HG03095 (cell line): ENCODE data around the gene TMEM147.

Experiments
- ATAC-seq: cut with Tn5 transposase; IDR thresholded peaks from one replicate; pipeline ENCODE4 v1.9.1; 2021; ENCODE audit warnings: moderate library complexity; ENCODE audit not compliant: unreplicated experiment

TMEM147 gene

DNA sequence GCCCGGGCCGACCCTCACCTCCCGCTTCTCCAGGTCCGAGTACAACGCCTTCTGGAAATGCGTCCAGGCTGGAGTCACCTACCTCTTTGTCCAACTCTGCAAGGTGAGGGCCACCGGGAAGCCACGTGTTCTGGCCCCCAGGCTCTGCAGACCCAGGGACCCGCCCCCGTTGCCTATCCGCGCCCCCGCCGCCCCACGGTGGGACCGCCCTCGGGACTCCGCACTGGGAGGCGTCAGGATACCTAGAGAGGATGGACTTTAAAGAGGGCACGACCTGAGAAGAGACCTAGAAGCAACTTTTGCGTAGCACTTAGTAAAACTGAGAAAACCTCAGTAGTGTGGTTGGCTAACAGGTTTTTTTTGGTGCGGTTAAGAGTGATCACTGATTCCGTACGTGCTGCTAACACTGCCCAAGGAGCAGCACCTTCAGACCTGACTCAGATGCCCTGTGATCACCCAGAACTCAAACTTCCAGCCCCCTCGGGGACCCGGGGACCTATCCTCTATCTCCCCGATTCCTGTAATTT, 492 bp downstream of the TMEM147 start:
- ATAC-seq: peak; percentile 29

DNA sequence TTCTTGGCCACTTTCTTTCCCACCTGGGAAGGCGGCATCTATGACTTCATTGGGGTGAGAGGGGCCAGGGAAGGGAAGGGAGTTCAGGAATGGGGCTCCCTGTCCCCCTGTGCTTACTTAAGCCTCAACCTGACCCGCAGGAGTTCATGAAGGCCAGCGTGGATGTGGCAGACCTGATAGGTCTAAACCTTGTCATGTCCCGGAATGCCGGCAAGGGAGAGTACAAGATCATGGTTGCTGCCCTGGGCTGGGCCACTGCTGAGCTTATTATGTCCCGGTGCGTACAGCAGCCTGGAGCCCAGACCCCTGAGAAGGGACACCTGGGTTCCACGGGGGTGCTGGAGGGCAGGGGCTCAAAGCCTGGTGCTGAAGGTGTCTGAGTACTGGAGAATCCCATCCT, 1.1 kb downstream of the TMEM147 start:
- ATAC-seq: no peak

DNA sequence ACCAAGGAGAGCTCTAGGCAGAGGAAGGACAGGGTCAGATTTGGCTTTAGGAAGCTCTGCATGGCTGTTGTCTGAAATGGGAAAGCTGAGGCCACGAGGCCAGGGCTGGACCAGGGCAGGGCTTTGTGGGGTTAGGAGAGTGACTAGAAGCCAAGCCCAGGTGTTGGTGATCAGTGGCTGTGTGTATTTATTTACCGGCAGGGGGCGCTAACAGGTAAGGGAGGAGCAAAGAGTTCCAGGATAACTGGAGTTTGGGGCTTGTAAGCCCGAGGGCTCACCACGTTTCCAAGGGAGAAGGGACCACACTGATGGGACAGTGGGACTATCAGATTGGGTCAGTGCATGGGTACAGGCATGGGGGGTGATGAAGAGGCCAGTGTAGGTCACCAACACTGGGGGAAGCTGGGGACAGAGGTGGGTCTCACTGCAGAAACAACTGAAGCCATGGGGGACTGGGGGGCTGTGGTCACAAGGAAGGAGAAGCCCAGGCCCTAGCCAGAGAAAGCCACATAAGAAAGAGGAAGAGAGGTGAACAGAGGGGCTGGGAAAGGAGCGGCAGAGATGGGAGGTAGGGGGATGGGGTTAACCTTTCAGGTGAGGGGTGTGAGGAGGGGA, 3.9 kb downstream of the TMEM147 start:
- ATAC-seq: no peak

DNA sequence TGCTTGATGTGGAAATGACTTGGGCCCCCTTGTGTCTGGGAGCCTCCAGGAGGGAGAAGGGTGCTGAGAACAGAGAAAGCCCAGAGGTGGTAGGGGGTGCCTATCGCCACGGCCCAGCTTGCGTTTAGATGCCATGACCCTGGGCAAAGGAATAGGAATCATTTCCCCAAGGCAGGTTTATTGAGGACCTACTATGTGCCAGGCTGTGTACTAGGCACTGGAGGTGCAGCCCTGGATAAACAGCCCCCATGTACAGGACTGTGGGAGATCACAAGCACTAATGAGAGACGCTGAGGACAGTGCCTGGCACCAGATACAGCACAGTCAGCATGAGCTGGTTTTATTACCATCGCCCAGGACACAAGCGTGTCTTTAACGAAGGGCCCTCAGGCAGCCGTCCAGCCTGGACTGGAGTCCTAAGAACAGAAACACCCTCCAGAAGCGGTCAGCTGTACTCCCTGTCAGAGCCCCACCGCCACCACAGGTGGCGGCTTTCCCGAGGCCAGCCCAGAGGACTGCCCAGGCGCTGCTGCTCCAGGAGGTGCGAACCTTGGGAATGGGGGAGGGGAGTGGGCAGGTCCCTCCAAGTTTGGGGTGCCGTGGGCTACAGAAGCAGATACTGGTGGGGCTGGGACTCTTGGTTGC, 4.6 kb downstream of the TMEM147 start:
- no peak for ATAC-seq

DNA sequence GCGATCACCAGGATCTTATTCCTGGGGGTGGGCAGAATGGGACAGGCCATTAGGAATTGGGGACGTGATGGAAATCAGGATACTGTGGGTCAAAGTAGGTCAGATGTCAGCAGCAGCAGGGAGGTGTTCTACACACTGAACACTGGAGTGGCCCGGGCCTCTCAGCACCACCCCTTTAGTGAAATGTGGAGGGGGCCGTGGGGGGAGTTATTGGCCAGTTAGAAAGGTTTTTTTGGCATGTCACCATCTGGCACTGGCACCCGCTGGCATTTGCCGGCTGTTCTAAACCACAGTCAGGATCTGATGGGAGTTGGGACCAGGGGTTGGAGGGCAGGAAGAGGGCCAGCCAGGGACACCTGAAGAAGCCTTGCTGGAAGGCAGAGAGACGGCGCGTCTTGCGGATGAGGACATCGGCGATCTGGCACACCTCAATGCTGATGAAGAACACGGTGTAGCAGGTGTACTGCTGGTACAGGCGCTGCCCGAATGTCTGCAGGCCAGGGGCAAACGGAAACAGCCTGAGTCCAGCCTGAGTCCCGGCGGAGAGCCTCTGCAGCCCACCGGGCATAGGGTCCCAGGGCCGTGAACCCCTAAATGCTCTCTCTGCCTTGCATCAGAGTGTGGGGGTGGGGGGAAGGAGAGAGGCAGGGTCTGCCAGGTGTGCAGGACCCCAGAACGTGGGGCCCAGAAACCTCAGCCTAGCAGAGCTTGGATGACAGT, 5.8 kb downstream of the TMEM147 start:
- ATAC-seq: no peak

DNA sequence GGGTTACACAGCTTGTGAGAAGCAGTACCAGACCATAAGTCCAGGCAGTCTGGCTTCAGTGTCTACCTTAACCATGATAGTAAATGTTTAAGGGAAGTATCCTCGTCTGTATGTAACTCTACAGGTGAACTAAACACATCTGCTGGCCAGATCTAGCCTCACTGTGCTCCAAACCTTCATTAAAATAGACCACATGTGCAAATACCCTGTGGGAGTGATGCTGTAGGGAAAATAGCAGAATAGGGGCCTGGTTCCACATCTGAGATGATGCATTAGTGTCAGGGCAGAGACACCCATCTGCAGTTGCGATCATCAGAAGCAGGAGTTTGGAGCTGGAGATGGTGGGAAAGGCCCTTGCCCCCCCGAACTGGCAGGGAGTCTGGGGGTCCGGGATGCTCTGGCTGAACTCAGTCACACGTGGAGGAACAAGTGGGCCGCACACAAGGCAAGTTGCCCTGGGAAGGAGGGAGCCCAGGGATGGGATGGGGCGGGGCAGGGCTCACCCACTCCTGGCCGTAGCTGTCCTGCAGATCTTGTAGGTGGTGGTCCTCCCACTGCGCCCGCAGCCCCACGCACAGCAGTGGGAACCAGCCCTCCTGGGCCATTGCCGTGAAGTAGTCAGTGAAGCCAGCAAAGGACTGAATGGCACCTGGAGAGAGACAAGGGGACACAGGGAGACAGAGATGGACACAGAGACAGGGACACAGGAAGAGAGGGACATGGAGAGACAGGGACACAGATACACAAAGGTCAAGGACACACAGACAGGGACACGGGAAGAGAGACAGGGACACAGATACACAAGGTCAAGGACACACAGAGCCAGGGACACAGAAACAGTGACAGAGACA, 7.3 kb downstream of the TMEM147 start:
- no peak for ATAC-seq

DNA sequence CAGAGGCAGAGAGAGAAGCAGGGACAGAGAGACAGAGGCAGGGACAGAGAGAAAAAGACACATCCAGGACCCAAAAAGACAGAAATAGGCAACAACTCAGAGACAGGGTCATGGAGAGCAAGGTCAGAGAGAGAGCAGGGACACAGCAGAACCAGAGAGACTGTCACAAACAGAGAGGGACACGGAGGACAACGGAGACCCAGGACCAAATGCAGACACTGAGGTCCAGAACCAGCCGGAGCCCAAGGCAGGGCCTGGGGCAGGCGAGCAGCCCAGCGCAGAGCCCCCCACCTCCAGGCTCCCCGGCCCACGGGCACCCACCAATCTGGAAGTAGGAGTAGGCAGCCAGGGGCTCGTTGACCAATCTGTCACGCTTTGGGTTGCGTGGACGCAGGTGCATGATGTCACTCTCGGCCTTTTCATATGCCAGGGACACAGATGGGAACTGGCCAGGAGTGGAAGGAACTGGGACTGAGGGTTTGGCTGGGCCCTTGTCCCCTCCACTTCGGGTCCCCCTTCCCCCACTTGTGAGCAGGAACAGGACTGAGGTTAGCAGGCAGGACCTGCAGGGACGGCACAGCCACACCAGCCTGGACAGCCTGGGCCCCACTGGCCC, 8.1 kb downstream of the TMEM147 start:
- ATAC-seq: no peak

DNA sequence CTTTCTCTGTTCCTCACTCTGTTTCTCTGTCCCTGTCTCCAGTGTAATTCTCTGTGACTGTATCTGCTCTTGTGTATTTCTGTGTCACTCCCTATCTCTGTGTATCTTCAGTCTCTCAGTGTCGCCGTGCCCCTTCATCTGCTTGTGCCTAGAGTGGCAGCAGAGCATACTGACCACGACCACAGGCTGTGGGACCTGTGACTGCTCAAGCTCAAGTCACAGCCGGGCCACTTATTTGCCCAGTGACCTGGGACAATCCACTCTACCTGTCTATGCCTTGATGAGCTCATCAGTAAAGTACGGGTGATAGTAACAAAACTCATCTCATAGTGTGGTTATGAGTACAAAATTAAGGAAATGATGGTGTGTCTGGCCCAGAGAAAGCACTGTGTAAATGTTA, 8.7 kb downstream of the TMEM147 start:
- ATAC-seq: no peak

DNA sequence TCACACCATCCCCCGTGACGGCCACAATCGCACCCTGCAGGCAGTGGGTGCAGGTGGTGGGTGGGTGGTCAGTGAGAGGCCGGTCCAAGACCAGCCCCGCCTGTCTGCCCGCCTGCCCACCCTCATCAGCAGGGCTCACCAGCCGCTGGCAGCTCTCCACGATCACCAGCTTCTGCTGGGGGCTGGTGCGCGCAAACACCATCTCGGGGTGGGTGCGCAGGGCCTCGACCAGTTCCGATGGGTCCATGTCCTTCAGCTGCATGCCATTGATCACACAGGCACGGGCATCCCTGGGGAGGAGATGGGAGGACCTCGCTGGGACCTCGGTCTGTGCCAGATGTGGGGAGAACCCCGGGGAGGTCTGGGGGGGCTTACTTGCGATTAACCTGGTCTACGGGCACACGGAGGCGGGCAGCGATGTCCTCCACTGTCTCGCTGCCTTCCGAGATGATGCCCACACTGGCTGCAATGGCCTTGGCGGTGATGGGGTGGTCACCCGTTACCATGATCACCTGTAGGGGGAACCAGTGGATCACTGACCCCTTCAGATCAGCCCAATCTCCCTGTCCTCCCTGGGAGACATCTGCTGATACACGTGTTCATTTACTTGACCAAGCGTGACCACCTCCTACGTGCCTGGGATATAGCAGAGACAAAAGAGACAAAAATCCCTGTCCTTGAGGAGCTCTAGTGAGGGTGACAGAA, 10.0 kb downstream of the TMEM147 start:
- no peak for ATAC-seq

DNA sequence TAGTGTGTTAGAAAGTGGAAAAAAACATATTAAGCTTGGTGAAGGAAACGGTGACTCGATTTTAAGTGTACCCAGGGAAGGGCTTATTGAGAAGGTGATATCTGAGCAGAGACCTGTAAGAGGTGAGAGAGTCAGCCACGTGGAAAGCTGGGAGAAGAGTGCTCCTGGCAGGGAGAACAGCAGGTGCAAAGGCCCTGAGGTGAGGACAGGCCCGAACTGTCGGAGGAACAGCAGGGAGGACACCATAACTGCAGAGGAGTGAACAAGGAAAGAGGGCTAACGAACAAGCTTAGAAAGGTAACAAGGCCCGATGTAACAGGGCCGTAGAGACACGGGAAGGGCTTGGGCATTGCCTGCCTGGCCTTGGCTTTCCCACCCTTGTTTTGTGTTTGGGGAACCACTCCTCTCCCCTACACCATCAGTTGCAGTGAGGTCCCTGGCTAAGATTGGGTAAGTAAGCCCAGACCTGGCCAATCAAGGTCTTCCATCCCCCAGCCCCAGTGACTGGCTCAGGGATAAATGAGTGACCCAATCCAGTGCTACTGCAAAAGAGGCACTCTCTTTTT, 10.7 kb downstream of the TMEM147 start:
- ATAC-seq: no peak

DNA sequence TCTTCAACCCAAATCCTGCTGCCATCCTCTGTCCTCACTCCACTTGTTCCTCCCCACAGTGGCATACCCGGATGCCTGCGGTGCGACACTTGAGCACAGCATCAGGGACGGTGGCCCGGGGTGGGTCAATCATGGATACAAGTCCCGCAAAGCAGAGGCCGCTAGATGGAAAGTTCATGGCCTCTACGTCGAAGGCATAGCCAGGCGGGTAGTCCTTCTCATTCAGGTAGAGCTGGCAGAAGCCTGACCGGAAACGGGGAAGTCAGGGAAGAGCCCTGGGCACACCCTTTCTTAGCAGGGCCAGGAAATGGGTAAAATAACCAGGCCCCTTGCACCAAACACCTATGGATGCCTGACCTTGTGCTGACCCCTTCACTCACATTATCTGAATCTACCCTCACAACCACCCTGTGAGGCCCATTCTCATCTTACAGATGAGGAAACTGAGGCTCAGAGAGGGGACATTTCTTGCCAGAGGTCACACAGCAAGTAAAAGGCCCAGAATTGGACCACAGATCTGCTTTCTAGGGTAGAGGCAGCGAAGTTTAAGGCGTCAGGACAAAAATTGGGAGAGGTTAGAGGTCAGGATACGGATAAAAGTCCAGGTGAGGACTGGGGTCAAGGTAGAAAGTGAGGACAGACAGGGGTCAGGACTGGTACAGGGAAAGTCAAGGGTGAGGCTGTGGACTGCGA, 11.6 kb downstream of the TMEM147 start:
- ATAC-seq: no peak

DNA sequence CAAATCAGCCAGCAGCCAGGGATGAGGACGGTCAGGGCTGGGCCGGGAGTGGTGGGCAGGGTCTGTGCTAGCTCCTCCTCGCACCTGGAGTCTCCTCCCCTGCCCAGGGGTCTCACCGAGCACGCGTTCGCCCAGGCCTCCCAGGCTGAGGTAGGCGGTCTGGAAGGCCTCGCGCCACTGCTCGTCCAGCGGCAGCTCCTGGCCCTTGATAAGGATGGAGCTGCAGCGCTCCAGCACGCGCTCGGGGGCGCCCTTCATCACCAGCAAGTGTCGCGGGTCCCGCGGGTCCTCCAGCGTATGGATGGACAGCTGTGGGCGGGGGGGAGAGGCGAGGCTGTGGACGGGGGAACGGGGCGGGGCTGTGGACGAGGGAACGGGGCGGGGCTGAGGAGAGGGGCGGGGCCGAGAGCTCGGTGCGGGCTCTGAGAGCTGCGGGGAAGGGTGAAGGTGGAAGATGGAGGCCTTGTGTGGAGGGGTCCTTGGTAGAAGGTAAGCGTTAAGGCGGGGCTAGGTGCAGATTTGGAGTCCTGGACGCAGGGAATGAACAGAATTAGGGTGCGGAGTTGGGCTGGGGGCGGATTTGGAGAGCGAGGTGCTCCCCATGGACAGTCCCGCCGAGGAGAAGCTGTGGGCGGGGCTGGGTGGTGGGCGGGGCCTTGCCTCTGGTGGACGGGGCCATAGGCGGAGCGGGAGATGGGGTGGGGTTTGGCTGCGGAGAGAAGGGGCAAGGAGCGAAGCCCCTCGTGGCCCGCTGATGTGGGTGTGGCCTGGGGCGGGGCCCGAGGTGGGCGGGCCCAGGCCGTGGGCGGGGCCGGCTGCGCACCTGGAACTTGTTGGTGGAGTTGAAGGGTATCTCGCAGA, 12.3 kb downstream of the TMEM147 start:
- ATAC-seq: no peak

DNA sequence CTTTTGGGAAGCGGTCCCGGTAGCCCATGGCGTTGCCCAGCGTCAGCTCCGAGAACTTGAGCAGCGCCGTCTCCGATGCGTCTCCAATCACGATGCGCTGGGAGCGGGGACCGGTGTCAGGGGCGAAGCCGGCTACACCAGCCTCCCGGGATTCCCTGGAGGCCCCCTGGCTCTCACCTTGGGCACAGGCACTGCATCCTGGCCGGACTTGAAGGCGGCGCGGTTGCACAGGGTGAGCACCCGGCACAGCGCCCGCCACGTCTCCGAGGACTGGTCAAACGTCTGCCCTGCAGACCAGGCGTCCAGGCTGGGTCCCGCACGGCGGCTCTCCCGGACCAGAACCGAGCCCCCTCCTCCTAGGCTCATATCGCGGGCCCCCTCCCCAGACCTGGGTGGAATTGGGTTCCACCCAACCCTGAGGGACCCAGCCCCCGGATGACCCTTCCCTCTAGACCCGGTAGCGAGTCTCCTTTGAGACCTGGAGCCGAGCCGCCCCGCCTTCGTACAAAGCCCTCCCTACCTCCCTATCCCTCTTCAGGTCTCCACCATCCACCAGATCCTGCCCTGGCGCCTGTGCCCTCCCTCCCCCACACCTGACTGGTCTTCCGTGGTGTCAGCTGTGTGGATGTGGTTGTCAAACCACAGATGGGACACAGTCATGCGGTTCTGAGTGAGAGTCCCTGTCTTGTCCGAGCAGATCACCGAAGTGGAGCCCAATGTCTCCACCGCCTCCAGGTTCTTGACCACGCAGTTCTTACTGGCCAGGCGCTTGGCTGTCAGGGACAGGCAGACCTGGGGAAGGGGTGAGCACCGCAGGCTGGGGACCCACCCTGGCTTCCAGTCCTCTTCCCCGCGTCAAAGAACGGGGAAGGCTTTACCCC, 13.2 kb downstream of the TMEM147 start:
- no peak for ATAC-seq

DNA sequence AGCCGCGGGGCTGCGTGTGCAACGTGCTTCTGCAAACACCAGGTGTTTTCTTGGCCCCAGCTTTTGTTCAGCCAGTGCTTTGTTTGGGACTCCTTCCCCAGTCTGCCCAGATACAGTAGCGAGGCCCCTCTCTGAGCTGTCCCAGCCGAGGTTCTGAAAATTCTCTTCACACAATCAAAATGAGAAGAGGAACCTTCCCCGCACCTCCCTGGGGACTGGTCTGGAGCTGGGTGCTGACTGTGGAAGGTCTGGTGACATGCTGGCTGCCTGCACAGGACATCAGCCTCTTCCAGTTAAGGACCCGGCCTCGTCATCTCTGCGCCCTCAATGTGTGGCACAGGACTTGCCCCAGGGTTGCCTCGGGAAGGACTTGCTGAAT, 13.8 kb downstream of the TMEM147 start:
- no peak for ATAC-seq

DNA sequence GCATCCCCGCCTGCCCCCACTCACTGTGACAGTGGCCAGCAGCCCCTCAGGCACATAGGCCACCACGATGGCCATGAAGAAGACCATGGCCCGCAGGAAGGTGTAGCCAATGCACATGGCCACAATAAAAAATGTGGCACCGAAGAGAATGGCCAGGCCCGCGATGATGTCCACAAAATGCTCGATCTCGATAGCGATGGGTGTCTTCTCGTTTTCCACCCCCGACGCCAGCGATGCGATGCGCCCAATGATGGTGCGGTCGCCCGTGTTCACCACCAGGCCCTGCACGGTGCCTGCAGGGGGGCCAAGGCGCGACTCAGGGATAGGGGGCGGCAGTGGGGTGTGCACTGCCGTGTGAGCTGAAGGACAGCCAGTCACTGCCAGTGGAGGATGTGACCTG, 14.4 kb downstream of the TMEM147 start:
- ATAC-seq: no peak

DNA sequence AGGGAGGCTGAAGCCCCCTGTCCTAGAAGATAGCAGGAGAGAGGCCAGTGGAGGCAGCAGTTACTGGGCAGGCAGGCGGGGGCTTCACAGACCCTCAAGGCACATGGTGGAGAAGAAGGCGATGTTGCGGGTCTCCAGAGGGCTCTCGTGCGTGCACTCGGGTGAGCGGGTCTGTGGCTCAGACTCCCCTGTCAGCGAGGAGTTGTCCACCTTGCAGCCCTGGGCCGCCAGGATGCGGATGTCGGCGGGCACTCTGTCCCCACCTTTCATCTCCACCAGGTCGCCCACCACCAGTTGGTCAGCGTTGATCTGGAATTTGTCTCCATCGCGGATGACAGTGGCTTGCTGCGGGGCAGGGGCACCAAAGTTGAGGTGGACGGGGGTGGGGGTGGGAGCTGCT, 14.8 kb downstream of the TMEM147 start:
- no peak for ATAC-seq

DNA sequence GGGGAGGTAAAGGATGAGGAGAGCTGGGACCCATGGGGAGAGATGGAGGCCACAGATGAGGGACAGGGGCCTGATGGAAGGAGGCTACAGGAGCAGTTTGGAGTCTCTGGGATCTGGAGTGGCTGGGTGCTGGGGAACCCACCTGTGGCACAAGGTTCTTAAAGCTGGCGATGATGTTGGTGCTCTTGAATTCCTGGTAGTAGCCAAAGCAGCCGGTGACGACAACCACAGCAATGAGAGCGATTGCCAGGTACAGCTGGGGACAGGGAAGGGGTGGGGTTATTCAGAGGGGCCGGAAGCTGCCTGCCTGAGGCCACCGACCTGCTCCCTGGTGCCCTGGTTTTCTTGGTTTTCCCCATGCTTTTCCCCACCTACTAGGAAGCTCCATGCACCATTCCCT, 15.3 kb downstream of the TMEM147 start:
- ATAC-seq: no peak
